AG04450 (cell line): ENCODE results near the gene SORCS3. TPM values are rescaled to one million over a fixed set of nuclear protein-coding genes. Genes with fewer than 3 reads are reported as not detected.

Source experiments
- CTCF ChIA-PET: fragments of 300-600, 350-600 bp; formaldehyde crosslinking; extraction: SDS; loops from one replicate; lab custom pipeline; 2022; ENCODE audit warnings: antibody characterized with exemption, inconsistent platforms; lab: Charles Lee
- POLR2A ChIA-PET: fragments of 350-600 bp; formaldehyde crosslinking; extraction: SDS; loops from one replicate; lab custom pipeline; 2021; ENCODE audit warnings: antibody characterized with exemption, inconsistent platforms; lab: Yijun Ruan, JAX
- DNase-seq: peaks from one replicate; pipeline ENCODE4 v3.0.0-alpha.2; 2011; ENCODE audit warnings: low read depth, low spot score
- H3K27ac ChIP-seq: one replicate; pipeline ENCODE4 v1.5.1; 2012; ENCODE audit warnings: low read depth, low read length, control low read depth
- H3K27me3 ChIP-seq: one replicate; pipeline ENCODE4 v1.6.0; 2012; ENCODE audit warnings: low read length; ENCODE audit not compliant: control insufficient read depth, insufficient read depth
- H3K4me3 ChIP-seq: 2 replicates; pipeline ENCODE4 v1.5.1; 2011; ENCODE audit warnings: mild to moderate bottlenecking, low read depth, low read length, control low read depth
- H3K9me3 ChIP-seq: 2 replicates; pipeline ENCODE4 v1.5.1; 2012; ENCODE audit warnings: low read length; ENCODE audit not compliant: control insufficient read depth, insufficient read depth
- CTCF ChIP-seq: IDR thresholded peaks from 2 replicates; pipeline ENCODE4 v1.5.1; 2011; ENCODE audit warnings: low read depth, low read length, control low read depth, inconsistent platforms
- polyA plus RNA-seq: library from polyadenylated mRNA; depleted of rRNA; stranded (reverse); fragments of >200 nt; gene quantifications from 2 replicates; pipeline ENCODE4 v1.2.3, GENCODE V29; 2011

SORCS3 gene
- polyA plus RNA-seq, 1 experiment: not detected

- CTCF ChIA-PET: no interaction called here
These were observed 369.5 kb downstream of the SORCS3 start for GRCh38 chr10:105010411-105011121.

DNA sequence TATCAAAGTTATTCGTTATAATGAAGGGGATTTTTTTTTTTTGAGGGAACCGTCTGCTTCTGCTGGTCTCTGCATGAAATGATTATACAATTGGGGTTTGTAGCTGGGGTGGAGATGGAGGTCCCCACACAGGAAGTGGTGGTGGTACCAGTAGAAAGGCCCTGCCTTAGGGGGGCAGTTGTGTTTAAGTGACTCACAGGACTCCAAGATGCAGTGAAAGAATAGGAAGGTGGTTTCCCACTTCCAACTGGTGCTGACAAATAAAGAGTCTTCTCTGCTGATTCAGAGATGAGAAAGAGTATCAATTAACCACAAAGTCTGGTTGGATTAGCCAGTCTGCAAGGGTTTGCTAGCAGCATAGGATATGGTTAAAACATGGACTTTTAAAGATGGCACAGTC, 376.0 kb downstream of the SORCS3 start:
- ChIA-PET POLR2A (no interaction called here), CTCF (no interaction called here)
- TF ChIP-seq CTCF: no peak
- Histone ChIP-seq H3K27ac (no peak overlapping the region), H3K4me3 (no peak overlapping the region), H3K9me3 (peaks cover 6% of the 10 kb centered on the region; the same call in 1 of the 2 replicates), H3K27me3 (no peaks in the 10 kb centered on the region)
- DNase-seq: no peak

More at GRCh38 chr10:105010411-105011121, 369.5 kb downstream of the SORCS3 start:
- H3K9me3 ChIP-seq: peaks cover 7% of the 10 kb centered on the region
- H3K27me3 ChIP-seq: no peaks in the 10 kb centered on the region
- no peak overlapping the region for H3K27ac ChIP-seq
- POLR2A ChIA-PET: no interaction called here
- TF ChIP-seq CTCF: no peak
- DNase-seq: no peak
- no peak overlapping the region for H3K4me3 ChIP-seq

GRCh38 chr10:105017691-105018090, 376.6 kb downstream of the SORCS3 start:
- TF ChIP-seq CTCF: no peak
- H3K27ac ChIP-seq: no peak overlapping the region
- CTCF ChIA-PET: no interaction called here
- H3K27me3 ChIP-seq: no peaks in the 10 kb centered on the region
- peaks cover 6% of the 10 kb centered on the region; the same call in 1 of the 2 replicates for H3K9me3 ChIP-seq
- POLR2A ChIA-PET: no interaction called here
- DNase-seq: no peak
- H3K4me3 ChIP-seq: no peak overlapping the region

DNA sequence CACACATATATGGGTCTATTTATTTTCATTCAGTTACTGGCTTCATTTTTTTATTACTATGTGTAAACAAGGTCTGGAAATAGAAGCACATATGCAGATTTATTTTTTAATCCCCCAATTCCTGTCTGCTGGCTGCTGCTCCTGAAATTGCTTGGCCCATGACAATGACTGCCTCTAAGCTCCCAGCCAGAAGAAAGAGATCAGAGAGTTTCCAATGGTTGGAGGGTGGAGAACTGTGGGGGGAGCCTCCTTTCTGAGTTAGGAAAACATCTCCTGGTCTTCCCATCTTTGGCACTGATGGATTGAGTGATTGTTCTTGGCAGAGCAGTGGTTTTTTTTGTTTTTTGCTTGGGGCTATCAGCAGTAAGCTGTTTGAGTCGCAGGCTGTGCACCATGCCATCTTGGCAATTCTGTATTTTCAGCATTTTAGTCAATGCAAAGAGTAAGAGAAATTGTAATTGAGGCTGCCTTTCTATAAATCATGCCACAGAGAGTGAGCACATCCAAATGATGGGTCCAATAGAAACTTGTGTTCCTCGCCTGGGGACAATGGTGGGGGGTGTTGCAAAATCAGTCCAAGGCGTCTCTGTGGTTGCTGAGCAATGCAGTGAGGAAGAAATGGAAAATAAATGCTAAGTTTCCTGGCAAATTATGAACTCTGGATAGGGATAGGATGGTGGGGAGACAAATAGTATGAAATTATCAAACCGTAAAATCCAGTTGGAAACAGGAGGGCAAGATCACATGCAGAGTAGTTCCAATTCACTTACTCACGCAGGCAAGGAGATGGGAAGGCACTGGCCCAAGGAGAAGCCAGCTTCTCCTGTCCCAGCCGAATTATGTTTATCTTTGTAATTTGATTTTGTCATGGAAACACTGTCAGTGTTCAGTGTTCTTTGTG, 382.4 kb downstream of the SORCS3 start:
- H3K27me3 ChIP-seq: no peaks in the 10 kb centered on the region
- peaks cover 12% of the 10 kb centered on the region; the same call in 1 of the 2 replicates for H3K9me3 ChIP-seq
- ChIA-PET CTCF (no interaction called here), POLR2A (no interaction called here)
- no peak overlapping the region for H3K4me3 ChIP-seq
- no peak for TF ChIP-seq CTCF
- DNase-seq: no peak
- H3K27ac ChIP-seq: no peak overlapping the region

- ChIA-PET CTCF (no interaction called here), POLR2A (no interaction called here)
- no peak for DNase-seq
- H3K27me3 ChIP-seq: no peaks in the 10 kb centered on the region
- peaks cover 13% of the 10 kb centered on the region; the same call in 1 of the 2 replicates for H3K9me3 ChIP-seq
- H3K27ac ChIP-seq: no peak overlapping the region
- no peak overlapping the region for H3K4me3 ChIP-seq
- no peak for TF ChIP-seq CTCF
These were observed 383.1 kb downstream of the SORCS3 start for GRCh38 chr10:105024184-105024583.
